Trophoblast cell (in vitro differentiated cells and primary cell): ENCODE results near the gene RNF145.

Source experiments
- DNase-seq, 2 donors: peaks; one replicate each; pipeline ENCODE4 v3.0.0-alpha.2; 2016
- H2AFZ ChIP-seq: 2 replicates; pipeline ENCODE4 v1.6.1; 2013; ENCODE audit warnings: low read length, moderate library complexity, mild to moderate bottlenecking; ENCODE audit not compliant: insufficient read depth, poor library complexity
- H2AK5ac ChIP-seq: 2 replicates; pipeline ENCODE4 v1.6.1; 2013; ENCODE audit warnings: mild to moderate bottlenecking, low read length
- H2BK120ac ChIP-seq: 2 replicates; pipeline ENCODE4 v1.6.1; 2013; ENCODE audit warnings: low read length, mild to moderate bottlenecking, moderate library complexity; ENCODE audit not compliant: insufficient read depth, poor library complexity
- H2BK12ac ChIP-seq: 2 replicates; pipeline ENCODE4 v1.6.1; 2013; ENCODE audit warnings: mild to moderate bottlenecking, low read length, moderate library complexity
- H2BK5ac ChIP-seq: 2 replicates; pipeline ENCODE4 v1.6.1; 2013; ENCODE audit warnings: low read length, low read depth, moderate library complexity, mild to moderate bottlenecking; ENCODE audit not compliant: poor library complexity
- H3K14ac ChIP-seq: 2 replicates; pipeline ENCODE4 v1.6.1; 2013; ENCODE audit warnings: mild to moderate bottlenecking, low read length
- H3K18ac ChIP-seq: 2 replicates; pipeline ENCODE4 v1.6.1; 2013; ENCODE audit warnings: mild to moderate bottlenecking, low read length
- H3K23ac ChIP-seq: 2 replicates; pipeline ENCODE4 v1.6.1; 2013; ENCODE audit warnings: low read length
- H3K27ac ChIP-seq: 2 replicates; pipeline ENCODE4 v1.5.1; 2013; ENCODE audit warnings: low read depth, mild to moderate bottlenecking, inconsistent platforms, low read length, moderate library complexity
- H3K27me3 ChIP-seq: 2 replicates; pipeline ENCODE4 v1.6.1; 2013; ENCODE audit warnings: inconsistent platforms, mild to moderate bottlenecking, low read length, moderate library complexity; ENCODE audit not compliant: insufficient read depth
- H3K36me3 ChIP-seq, 2 experiments: 1 replicate in 1 of 2; 2 replicates in 1 of 2; pipeline ENCODE4 v1.6.1; 2013; ENCODE audit warnings: low read length in 2 of 2, mild to moderate bottlenecking in 2 of 2, moderate library complexity in 1 of 2; ENCODE audit not compliant: insufficient read depth in 2 of 2, control insufficient read depth in 1 of 2
- H3K4ac ChIP-seq: 2 replicates; pipeline ENCODE4 v1.6.1; 2013; ENCODE audit warnings: low read depth, mild to moderate bottlenecking, low read length, moderate library complexity
- H3K4me1 ChIP-seq, 2 experiments: 1 replicate in 1 of 2; 2 replicates in 1 of 2; pipeline ENCODE4 v1.6.1; 2013; ENCODE audit warnings: low read length in 2 of 2, mild to moderate bottlenecking in 2 of 2, moderate library complexity in 1 of 2; ENCODE audit not compliant: insufficient read depth in 2 of 2, control insufficient read depth in 1 of 2
- H3K4me2 ChIP-seq: 2 replicates; pipeline ENCODE4 v1.6.1; 2013; ENCODE audit warnings: inconsistent platforms, mild to moderate bottlenecking, low read length, moderate library complexity
- H3K4me3 ChIP-seq: 2 replicates; pipeline ENCODE4 v1.5.1; 2013; ENCODE audit warnings: mild to moderate bottlenecking, low read depth, low read length, inconsistent platforms
- H3K79me1 ChIP-seq: one replicate; pipeline ENCODE4 v1.6.1; 2013; ENCODE audit warnings: low read length
- H3K79me2 ChIP-seq: 2 replicates; pipeline ENCODE4 v1.6.1; 2013; ENCODE audit warnings: low read length, mild to moderate bottlenecking; ENCODE audit not compliant: control insufficient read depth, insufficient read depth, poor library complexity
- H3K9ac ChIP-seq: 2 replicates; pipeline ENCODE4 v1.6.1; 2013; ENCODE audit warnings: mild to moderate bottlenecking, low read length
- H3K9me3 ChIP-seq: 2 replicates; pipeline ENCODE4 v1.6.1; 2013; ENCODE audit warnings: low read depth, mild to moderate bottlenecking, control low read depth, inconsistent platforms, low read length; ENCODE audit not compliant: insufficient read depth
- H4K12ac ChIP-seq: 2 replicates; pipeline ENCODE4 v1.6.1; 2013; ENCODE audit warnings: low read depth, mild to moderate bottlenecking, low read length, moderate library complexity
- H4K8ac ChIP-seq: 2 replicates; pipeline ENCODE4 v1.6.1; 2013; ENCODE audit warnings: low read depth, mild to moderate bottlenecking, low read length, moderate library complexity
- H4K91ac ChIP-seq: one replicate; pipeline ENCODE4 v1.6.1; 2013; ENCODE audit warnings: low read depth, mild to moderate bottlenecking, low read length, moderate library complexity
- WGBS: extraction: QIAGEN DNeasy Blood & Tissue Kit; methylation state at CpG from one replicate; pipeline ENCODE4 v1.1.7; 2013; ENCODE audit warnings: missing lambda C conversion rate; ENCODE audit not compliant: insufficient read length, insufficient coverage; ENCODE audit errors: extremely low coverage; 5-methylcytosine and 5-hydroxymethylcytosine counted together

The RNF145 gene

DNA sequence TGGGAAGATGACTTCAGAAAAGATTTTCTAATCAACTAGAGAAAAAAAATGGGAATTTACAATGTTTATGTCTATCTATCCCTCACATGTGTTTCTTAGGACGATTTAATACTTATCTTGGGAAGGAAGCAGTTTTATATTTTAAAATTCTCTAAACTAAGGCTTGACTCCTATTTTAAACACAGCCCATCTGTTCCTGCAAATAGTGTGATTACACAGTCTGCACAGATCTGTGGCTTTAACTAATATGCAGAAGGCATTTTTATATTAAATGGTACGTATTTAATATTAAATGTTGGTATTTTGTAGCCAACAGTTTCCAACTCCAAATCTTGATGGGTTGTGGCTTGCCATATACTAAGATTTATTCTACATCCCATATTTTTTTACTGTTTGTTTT is 56.5 kb downstream of the RNF145 start:
- Histone ChIP-seq H3K4me2 (no peak overlapping the region), H3K4me3 (no peak overlapping the region), H3K36me3 (peaks cover 2 to 5% of the 10 kb centered on the region in 2 experiments), H3K4ac (no peak overlapping the region), H3K4me1 (no peaks in the 10 kb centered on the region), H3K79me2 (no peaks in the 10 kb centered on the region), H2AFZ (no peak overlapping the region), H3K9me3 (no peaks in the 10 kb centered on the region), H4K8ac (no peak overlapping the region), H4K12ac (no peak overlapping the region), H2AK5ac (no peak overlapping the region), H2BK5ac (no peak overlapping the region), H3K27ac (no peak overlapping the region), H3K14ac (no peak overlapping the region), H3K18ac (no peak overlapping the region), H3K23ac (no peak overlapping the region), H3K79me1 (no peaks in the 10 kb centered on the region), H3K27me3 (no peaks in the 10 kb centered on the region), H2BK120ac (no peak overlapping the region), H3K9ac (no peak overlapping the region), H4K91ac (no peak overlapping the region), H2BK12ac (no peak overlapping the region)
- WGBS, result no CpG with 5 or more reads among the region's 2 CpGs
- DNase-seq, result no peak

DNA sequence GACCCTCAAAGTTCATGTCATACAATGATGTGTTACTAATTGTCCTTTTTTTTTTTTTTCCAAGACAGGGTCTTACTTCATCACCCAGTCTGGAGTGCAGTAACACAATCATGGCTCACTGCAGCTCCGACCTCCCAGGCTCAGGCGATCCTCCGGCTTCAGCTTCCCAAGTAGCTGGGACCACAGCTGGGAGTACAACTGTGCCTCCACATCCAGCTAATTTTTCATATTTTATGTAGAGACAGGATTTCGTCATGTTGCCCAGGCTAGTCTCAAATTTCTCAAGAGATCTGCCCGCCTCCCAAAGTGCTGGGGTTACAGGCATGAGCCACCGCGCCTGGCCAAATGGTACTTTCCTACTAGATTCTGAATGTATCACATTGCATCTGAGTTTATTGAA is 60.3 kb downstream of the RNF145 start:
- Histone ChIP-seq H2BK12ac (no peak overlapping the region), H3K27me3 (no peaks in the 10 kb centered on the region), H3K27ac (no peak overlapping the region), H2AK5ac (no peak overlapping the region), H3K9ac (no peak overlapping the region), H3K4me3 (no peak overlapping the region), H3K4me1 (no peaks in the 10 kb centered on the region), H3K9me3 (no peaks in the 10 kb centered on the region), H3K79me2 (no peaks in the 10 kb centered on the region), H3K14ac (no peak overlapping the region), H3K23ac (no peak overlapping the region), H3K4ac (no peak overlapping the region), H4K91ac (no peak overlapping the region), H3K18ac (no peak overlapping the region), H3K36me3 (peaks cover 1 to 2% of the 10 kb centered on the region in 2 experiments), H2BK120ac (no peak overlapping the region), H2AFZ (no peak overlapping the region), H3K79me1 (no peaks in the 10 kb centered on the region), H4K12ac (no peak overlapping the region), H4K8ac (no peak overlapping the region), H2BK5ac (no peak overlapping the region), H3K4me2 (no peak overlapping the region)
- no CpG with 5 or more reads among the region's 7 CpGs for WGBS
- DNase-seq, result no peak

DNA sequence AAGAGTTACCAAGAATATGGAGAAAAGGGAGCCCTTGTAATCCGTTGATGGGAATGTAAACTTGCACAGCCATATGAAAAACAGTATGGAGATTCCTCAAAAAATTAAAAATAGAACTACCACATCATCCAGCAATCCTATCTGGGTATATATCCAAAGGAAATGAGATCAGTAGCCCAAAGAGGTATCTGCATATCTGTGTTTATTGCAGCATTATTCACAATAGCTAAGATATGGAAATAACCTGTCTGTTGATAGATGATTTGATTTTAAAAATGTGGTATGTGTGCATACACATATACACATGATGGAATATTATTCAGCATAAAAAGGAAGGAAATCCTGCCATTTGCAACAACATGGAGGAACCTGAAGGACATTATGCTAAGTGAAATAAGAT is 61.4 kb downstream of the RNF145 start:
- Histone ChIP-seq H3K27me3 (no peaks in the 10 kb centered on the region), H2AK5ac (no peak overlapping the region), H3K27ac (no peak overlapping the region), H3K36me3 (no peaks in the 10 kb centered on the region), H4K91ac (no peak overlapping the region), H3K9me3 (no peaks in the 10 kb centered on the region), H3K4me3 (no peak overlapping the region), H3K79me1 (no peaks in the 10 kb centered on the region), H2BK12ac (no peak overlapping the region), H4K12ac (no peak overlapping the region), H3K4ac (no peak overlapping the region), H4K8ac (no peak overlapping the region), H2BK120ac (no peak overlapping the region), H3K4me2 (no peak overlapping the region), H3K18ac (no peak overlapping the region), H2BK5ac (no peak overlapping the region), H3K79me2 (no peaks in the 10 kb centered on the region), H3K9ac (no peak overlapping the region), H2AFZ (no peak overlapping the region), H3K23ac (no peak overlapping the region), H3K14ac (no peak overlapping the region), H3K4me1 (no peaks in the 10 kb centered on the region)
- WGBS, result no CpG with 5 or more reads among the region's 1 CpG
- DNase-seq, result no peak

DNA sequence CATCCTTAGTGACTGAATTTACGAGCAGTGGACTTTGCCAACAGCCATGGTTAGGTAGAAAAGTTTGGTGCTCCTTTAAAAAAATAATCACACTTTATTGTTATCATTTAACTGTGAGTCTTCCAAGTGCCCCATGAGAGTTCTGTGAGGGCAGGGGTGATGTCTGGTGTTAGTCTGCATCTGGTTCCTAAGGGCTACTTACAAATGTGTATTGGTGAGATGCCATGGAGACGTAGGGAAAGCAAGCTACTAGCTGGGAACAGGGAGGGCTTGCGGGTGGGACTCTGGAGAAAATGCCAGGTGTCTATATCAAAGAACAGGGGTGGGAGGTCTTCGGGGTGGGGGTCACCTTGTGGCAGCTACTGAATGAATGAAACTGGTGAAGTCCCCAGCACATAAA is 62.5 kb downstream of the RNF145 start:
- Histone ChIP-seq H3K9me3 (no peaks in the 10 kb centered on the region), H2BK120ac (no peak overlapping the region), H3K23ac (no peak overlapping the region), H4K12ac (no peak overlapping the region), H3K4ac (no peak overlapping the region), H2BK5ac (no peak overlapping the region), H3K4me2 (no peak overlapping the region), H3K79me1 (no peaks in the 10 kb centered on the region), H3K27ac (no peak overlapping the region), H2AK5ac (no peak overlapping the region), H3K36me3 (no peaks in the 10 kb centered on the region), H4K91ac (no peak overlapping the region), H2AFZ (no peak overlapping the region), H2BK12ac (no peak overlapping the region), H3K27me3 (no peaks in the 10 kb centered on the region), H3K18ac (no peak overlapping the region), H3K79me2 (no peaks in the 10 kb centered on the region), H4K8ac (no peak overlapping the region), H3K9ac (no peak overlapping the region), H3K4me1 (no peaks in the 10 kb centered on the region), H3K14ac (no peak overlapping the region), H3K4me3 (no peak overlapping the region)
- DNase-seq, result no peak
- no CpG with 5 or more reads among the region's 4 CpGs for WGBS
